NT2/D1 (cell line): Measurements from ENCODE around the gene FAM181A.

Source experiments
- DNase-seq: peaks from one replicate; pipeline ENCODE4 v3.0.0-alpha.2; 2011; ENCODE audit warnings: low read depth, low spot score
- H3K27me3 ChIP-seq: 2 replicates; pipeline ENCODE4 v1.6.0; 2011; ENCODE audit warnings: mild to moderate bottlenecking; ENCODE audit not compliant: insufficient read length, insufficient read depth
- H3K36me3 ChIP-seq: 2 replicates; pipeline ENCODE4 v1.6.1; 2011; ENCODE audit warnings: mild to moderate bottlenecking, low read length, mixed read lengths; ENCODE audit not compliant: insufficient read depth, insufficient read length
- H3K4me1 ChIP-seq: 2 replicates; pipeline ENCODE4 v1.5.1; 2011; ENCODE audit not compliant: insufficient read depth, insufficient read length
- H3K4me3 ChIP-seq: 2 replicates; pipeline ENCODE4 v1.5.1; 2011; ENCODE audit warnings: low read depth; ENCODE audit not compliant: insufficient read length
- H3K9ac ChIP-seq: 2 replicates; pipeline ENCODE4 v1.6.0; 2011; ENCODE audit warnings: low read depth; ENCODE audit not compliant: insufficient read length
- H3K9me3 ChIP-seq: 2 replicates; pipeline ENCODE4 v1.5.1; 2011; ENCODE audit warnings: mild to moderate bottlenecking, low read length; ENCODE audit not compliant: insufficient read depth
- SUZ12 ChIP-seq: IDR thresholded peaks from 2 replicates; pipeline ENCODE4 v1.6.1; 2011; ENCODE audit not compliant: insufficient read length, insufficient read depth; ENCODE audit errors: extremely low read depth
- YY1 ChIP-seq: IDR thresholded peaks from 2 replicates; pipeline ENCODE4 v1.6.1; 2011; ENCODE audit not compliant: insufficient read length, insufficient read depth
- ZNF274 ChIP-seq: IDR thresholded peaks from 2 replicates; pipeline ENCODE4 v1.6.1; 2011; ENCODE audit warnings: mild to moderate bottlenecking, low read depth, low read length

FAM181A gene

GRCh38 chr14:93953739-93954515 is 26.8 kb downstream of the FAM181A start:
- Histone ChIP-seq H3K9ac (no peak overlapping the region), H3K4me3 (no peak overlapping the region), H3K4me1 (peaks cover 22% of the 10 kb centered on the region), H3K27me3 (peaks cover 6% of the 10 kb centered on the region), H3K36me3 (no peaks in the 10 kb centered on the region), H3K9me3 (no peaks in the 10 kb centered on the region)
- no peak for DNase-seq
- TF ChIP-seq SUZ12 (no peak), ZNF274 (no peak), YY1 (no peak)

- H3K4me1 ChIP-seq: peaks cover 23% of the 10 kb centered on the region
- no peak overlapping the region for H3K9ac ChIP-seq
- no peak for DNase-seq
- no peaks in the 10 kb centered on the region for H3K36me3 ChIP-seq
- H3K9me3 ChIP-seq: no peaks in the 10 kb centered on the region
- H3K27me3 ChIP-seq: peaks cover 6% of the 10 kb centered on the region
- TF ChIP-seq SUZ12: no peak
- TF ChIP-seq ZNF274: no peak
- TF ChIP-seq YY1: no peak
- H3K4me3 ChIP-seq: no peak overlapping the region
Measured at GRCh38 chr14:93954516-93954830, 27.3 kb downstream of the FAM181A start.

GRCh38 chr14:93954900-93955849 is 28.0 kb downstream of the FAM181A start:
- no peaks in the 10 kb centered on the region for H3K36me3 ChIP-seq
- DNase-seq: no peak
- H3K9ac ChIP-seq: no peak overlapping the region
- no peaks in the 10 kb centered on the region for H3K9me3 ChIP-seq
- TF ChIP-seq ZNF274 (no peak), YY1 (no peak), SUZ12 (no peak)
- no peak overlapping the region for H3K4me3 ChIP-seq
- H3K27me3 ChIP-seq: peaks cover 6% of the 10 kb centered on the region
- H3K4me1 ChIP-seq: peaks cover 23% of the 10 kb centered on the region

- Histone ChIP-seq H3K27me3 (peaks cover 6% of the 10 kb centered on the region), H3K4me3 (no peak overlapping the region), H3K9me3 (no peaks in the 10 kb centered on the region), H3K4me1 (peaks cover 23% of the 10 kb centered on the region), H3K36me3 (no peaks in the 10 kb centered on the region), H3K9ac (peak overlapping the region; percentile 10)
- no peak for DNase-seq
- TF ChIP-seq ZNF274 (no peak), YY1 (no peak)
Measured at GRCh38 chr14:93955850-93956481, 28.8 kb downstream of the FAM181A start.

DNA sequence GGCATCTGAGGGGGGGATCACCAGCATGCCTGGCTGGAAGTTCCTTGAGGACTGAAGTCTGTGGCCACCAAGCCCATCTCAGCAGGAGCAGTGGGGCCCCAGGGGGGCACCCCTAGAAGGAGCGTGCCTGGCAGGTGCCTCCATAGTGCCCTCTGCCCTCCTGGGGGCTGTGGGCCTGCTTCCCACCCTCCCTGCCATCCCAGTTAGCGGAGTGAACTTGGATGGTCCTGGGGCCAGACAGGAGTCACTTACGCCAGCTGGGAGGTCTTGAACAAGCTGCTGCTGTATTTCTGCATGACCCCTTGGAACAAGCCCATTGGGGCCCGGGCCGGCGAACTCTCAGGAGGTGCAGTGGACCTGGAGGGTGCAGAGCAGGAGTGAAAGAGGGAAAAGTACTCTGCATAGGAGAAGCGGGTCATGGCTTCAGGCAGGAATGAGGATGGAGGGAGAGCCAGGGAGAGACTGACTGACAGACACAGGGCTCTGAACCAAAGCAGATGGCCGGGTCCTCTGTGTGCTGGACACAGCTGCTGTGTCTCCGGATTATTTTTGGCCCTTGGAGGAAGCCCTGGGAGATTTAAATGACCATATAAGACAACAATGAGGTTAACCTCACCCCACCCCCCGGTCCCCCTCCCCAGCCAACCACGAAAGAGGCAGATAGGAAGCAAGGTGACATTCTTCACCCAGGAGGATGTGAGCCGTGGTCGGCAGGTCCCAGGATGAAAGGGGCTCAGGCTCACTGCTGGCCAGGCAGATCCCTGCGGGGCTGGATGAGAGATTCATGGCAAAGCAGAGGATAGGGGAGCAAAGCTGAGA is 29.6 kb downstream of the FAM181A start:
- peaks cover 6% of the 10 kb centered on the region for H3K27me3 ChIP-seq
- H3K9me3 ChIP-seq: no peaks in the 10 kb centered on the region
- peak overlapping the region; percentile 10 for H3K9ac ChIP-seq
- peaks cover 23% of the 10 kb centered on the region for H3K4me1 ChIP-seq
- H3K36me3 ChIP-seq: no peaks in the 10 kb centered on the region
- no peak for DNase-seq
- TF ChIP-seq YY1: no peak
- no peak for TF ChIP-seq SUZ12
- no peak for TF ChIP-seq ZNF274
- H3K4me3 ChIP-seq: no peak overlapping the region

GRCh38 chr14:93957333-93957710 is 30.2 kb downstream of the FAM181A start:
- Histone ChIP-seq H3K9me3 (no peaks in the 10 kb centered on the region), H3K4me3 (no peak overlapping the region), H3K27me3 (peaks cover 6% of the 10 kb centered on the region), H3K36me3 (no peaks in the 10 kb centered on the region), H3K4me1 (peaks cover 23% of the 10 kb centered on the region), H3K9ac (no peak overlapping the region)
- TF ChIP-seq YY1: no peak
- no peak for TF ChIP-seq ZNF274
- no peak for TF ChIP-seq SUZ12
- DNase-seq: no peak
